Right renal cortex interstitium (tissue), 3 donors: ENCODE data around the gene CELF4. TPM values are rescaled to one million over a fixed set of nuclear protein-coding genes. Genes with fewer than 3 reads are reported as not detected.

Experiments used
- DNase-seq, 3 donors: peaks; one replicate each; pipeline ENCODE4 v3.0.0-alpha.2; 2013; ENCODE audit warnings: low read depth in 3 of 3, low spot score in 2 of 3
- polyA plus RNA-seq, 3 donors: library from polyadenylated mRNA; unstranded; fragments of 120-200 nt; gene quantifications; one replicate each; pipeline ENCODE4 v1.2.1, GENCODE V29; 2013; ENCODE audit not compliant: insufficient read length in 3 of 3

Gene CELF4
- polyA plus RNA-seq, 3 donors = 2.1 to 2.3 (median 2.2) TPM

DNA sequence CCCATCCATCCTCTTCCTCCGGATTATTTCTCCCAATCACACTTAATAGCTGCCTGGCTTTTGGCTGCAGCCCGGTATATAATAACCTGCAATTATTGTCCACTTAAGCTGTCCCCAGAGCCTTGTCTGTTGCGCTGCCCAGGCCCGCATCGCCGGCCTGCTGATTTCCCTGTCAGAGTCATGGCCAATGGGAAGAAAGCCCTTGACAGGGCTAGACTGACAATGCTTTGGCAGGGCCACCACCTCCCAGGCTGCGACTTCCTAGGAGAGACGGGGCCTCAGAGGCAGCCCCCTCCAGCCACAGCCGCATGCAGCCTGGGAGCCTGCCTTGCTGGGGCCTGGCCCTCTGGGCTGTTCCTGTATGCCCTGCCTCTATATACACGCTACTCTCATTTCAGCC is 10.0 kb upstream of the CELF4 start:
- DNase-seq = no peak

GRCh38 chr18:37574113-37574512 is 8.5 kb upstream of the CELF4 start:
- DNase-seq = no peak

DNA sequence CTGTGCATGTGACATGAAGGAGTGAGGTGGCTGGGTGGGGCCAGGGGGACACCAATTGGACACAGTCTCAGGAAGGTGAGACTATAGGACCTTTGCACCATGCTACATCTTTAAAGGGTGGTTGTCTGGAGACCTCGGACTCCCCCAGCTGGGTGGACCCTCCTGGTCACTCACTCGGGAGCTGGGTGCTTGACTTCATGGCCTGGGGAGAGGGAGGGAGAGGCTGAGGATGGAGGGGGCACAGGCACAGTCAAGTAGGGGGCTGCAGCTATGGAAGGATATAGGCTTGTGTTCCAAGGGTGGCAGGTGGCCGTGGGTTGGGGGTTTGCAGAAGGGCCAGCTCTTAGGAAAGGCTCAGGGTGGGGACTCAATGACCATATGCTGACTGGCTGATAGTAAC is 7.1 kb upstream of the CELF4 start:
- DNase-seq = no peak

DNA sequence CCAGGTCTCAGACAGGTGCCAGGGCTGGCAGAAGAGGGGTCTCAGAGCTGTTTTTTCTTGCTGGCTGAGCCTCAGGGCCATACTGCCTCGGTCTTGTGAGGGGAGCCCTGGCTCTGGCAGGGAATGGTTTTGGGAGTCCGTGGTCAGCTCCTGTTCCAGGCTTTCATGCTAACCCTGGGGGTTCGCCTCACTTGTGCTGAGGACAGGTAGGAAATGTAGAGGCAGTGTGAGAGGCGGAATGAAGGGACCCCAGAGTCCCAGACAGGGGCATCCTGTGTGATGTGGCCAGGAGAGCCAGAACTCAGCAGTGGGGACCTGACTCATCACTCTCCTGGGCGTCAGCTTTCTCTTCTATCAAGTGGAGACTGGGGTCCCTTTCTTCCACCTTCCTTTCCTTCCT is 5.7 kb upstream of the CELF4 start:
- DNase-seq = no peak

GRCh38 chr18:37570336-37570930 is 4.8 kb upstream of the CELF4 start:
- no peak for DNase-seq

DNA sequence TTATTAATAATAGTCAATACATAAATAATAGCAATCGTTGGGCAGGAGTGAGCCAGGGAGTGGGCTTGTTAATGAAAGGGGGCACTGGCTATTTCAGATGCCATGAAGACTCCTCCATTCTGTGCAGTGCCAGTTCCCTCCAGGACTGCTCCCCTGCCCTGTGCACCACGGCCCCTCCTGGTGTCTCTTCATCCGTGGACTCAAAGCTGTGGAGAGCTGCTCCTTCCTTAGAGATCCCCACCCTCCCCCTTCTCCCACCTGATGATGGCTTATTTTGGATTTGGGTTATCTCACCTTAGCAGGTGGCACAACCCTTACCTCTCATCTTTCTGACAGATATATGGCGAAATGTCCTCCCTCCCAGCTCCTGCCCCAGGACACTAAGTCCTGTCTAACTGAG is 3.1 kb upstream of the CELF4 start:
- DNase-seq = no peak

GRCh38 chr18:37567994-37568359 is 2.4 kb upstream of the CELF4 start:
- DNase-seq = no peak

- DNase-seq = no peak
Observed at GRCh38 chr18:37567061-37567993, 1.7 kb upstream of the CELF4 start.

DNA sequence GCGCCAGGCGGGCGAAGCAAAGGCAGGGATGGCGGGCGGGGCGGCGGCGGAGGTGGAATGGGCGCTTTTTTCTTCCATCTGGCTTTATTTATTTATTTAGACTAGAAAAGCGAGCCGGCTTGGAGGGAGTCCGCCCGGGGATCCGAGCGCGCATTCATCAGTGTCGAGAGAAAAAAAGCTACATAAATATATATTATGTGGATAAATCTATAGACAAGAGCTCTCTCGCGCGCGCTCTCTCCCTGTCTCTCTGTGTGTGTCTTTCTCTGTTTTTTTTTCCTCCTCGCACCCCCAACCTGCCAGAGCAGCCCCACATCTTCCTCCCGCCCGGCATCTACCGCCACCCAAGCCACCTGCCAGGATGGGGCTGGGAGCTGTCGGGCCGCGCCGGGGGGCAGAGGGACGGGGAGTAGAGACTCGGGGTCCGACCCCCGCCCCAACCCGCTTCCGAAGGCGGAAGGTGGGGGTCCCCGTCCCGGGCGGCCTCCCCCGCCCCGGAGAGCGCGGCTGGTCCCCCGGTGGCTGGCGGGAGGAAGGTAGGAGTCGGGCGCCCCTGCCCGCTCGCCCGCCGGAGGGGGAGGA is 972 bp upstream of the CELF4 start:
- DNase-seq = peak in 1 of 3 donors; percentile 23

DNA sequence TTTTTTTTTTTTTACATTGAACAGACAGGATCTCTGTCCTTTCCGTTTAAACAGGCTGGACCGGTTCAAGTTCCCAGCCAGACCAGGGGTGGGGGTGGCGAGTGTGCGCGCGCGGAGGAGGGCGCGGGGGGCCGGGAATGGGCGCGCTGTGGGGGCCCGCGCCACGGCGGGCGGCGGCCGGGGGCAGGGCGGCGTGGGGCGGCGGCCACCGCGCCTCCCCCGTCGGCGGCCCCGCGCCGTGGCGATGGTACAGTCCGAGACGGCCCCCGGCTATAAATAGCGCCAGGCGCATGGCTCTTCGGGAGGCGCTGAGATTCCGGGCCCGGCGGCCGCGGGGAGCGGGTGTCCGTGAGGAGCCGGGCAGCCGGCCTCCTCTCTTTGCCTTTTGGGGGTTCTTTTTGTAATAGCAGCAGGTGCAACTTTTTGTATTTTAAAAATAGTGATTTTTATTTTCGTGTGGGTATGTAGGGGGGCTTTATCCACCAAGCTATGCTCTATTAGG is 430 bp upstream of the CELF4 start:
- DNase-seq = peak in 1 of 3 donors; percentile 45

DNA sequence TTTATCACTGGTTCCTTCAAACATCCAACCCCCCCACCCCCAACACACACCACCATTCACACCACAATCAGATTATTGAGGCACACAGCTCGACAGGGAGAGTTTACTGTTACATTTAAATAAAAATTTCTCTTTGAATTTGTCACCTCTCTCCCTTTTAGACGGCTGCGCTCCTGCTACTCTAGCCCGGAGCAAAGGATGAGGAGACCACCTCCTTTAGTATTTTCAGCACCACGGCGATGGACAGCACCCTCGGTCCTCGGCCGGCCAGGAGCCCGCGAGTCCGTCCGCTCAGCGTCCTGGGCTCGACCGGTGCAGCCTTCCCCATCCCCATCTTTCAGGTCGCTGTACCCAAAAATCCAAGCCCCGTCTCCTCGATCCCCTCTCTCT is 892 bp downstream of the CELF4 start:
- peak; percentile 67 to 82 (median 71) for DNase-seq

DNA sequence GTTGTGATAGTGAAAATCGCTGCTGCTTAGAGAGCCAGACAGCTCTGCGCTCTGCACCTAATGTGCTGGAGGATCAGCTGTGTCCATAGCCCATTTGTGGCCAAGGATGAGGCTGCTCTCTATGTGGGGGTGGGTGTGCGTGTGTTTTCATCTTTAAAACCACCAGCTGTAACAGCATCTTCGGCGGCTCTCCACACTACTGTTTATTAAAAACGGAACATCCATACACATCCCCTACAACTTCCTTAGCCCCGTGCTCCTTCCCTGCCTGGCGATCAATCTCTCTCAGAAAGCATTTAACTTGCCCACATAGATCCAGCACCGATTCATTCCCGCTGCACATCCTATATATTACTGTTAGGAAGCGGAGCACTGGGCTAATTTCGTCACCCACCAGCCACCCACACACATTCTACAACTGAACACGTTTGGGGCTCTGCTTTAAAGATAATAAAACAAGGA is 1.6 kb downstream of the CELF4 start:
- no peak for DNase-seq

GRCh38 chr18:37561986-37562385 is 3.6 kb downstream of the CELF4 start:
- no peak for DNase-seq

- no peak for DNase-seq
Observed at GRCh38 chr18:37560003-37560402, 5.6 kb downstream of the CELF4 start.

DNA sequence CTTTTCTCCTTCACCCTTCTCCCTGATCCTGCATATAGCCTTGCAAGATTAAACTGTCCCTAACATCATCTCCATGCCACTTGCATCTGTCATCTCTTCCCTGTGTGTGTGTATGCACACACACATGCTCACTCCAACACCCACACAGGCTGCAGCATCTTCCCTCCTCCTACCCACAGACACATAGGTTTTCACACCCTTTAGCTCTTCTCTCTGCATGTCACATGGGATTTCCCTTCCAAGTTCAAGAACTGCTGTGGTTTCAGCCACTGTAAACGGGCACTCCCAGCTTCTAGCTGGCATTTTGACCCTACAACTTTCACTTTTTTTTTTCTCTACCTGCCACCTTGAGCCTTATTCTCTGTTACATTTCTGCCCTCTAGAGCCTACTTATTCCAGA is 6.4 kb downstream of the CELF4 start:
- DNase-seq = no peak

DNA sequence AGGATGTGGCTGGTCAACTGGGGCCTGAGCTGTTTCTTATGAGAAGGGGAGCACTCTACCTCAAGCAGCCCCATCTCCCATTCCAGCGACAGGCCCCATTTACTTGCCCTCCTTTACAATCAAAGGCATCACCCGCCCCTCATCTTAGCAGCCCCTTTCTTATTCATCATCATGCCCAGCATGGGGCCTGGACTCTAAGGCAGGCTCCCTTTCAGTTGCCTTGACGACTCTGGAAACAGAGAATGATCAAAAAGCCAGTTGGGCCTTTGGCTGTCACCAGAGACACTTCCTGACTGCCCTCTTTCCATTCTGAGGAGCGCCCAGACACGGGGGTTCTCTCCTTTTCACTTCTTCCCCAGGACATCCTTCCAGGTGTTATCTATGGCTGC is 11.2 kb downstream of the CELF4 start:
- no peak for DNase-seq

DNA sequence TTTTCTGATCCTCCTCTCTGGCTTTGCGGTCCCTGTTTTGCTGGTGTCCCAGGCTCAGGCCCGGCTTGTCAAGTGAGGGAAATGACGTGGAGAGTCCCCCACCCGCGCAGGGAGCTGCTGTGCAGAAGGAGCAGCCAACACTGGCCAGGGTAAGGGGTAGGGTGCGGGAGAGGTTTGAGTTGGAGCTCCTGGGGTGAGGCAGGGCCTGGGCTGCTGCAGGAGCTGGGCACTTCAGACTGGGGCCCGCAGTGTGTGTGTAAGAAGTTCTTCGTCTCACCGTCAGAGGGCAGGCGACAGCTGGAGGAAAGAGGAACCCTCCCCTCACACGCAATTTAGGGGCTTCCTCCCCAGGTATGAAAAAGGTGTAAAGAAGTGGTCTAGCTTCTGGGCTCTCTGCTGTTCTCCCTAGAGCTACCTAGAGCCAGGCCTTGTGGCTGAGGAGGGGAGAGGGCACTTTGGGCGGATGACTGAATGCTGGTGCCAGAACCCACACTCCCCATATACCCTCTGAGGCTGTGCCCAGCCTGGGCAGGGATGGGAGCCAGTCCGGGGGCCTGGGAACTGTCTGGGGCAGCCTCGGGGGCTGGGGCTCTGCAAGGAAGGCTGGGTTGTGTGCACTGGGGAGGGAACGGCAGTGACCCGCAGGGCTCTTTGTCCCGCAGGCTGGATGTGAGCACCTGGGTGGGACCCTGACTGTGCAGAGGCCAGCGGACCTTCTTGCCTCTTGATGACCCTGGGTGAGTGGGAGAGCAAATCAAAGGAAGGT is 11.8 kb downstream of the CELF4 start:
- DNase-seq = no peak

DNA sequence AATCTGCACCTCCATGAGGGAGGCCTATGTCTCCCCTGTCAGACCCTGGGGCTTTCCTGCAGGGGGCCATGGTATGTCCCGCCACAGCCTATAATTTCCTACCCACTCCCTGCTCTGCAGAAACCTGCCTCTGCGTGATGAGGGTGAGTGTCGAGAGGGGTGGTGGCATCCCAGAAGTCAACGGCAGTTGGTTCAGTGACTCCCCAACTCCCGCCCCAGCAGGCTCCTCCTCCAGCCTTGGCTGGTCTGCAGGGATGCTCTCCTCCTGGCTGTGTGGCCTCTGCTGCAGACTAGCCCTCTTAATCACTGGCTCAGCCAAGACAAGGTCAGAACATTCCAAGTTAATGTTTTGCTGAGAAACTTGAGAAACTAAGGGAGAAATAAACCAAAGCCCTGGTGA is 13.3 kb downstream of the CELF4 start:
- no peak for DNase-seq

DNA sequence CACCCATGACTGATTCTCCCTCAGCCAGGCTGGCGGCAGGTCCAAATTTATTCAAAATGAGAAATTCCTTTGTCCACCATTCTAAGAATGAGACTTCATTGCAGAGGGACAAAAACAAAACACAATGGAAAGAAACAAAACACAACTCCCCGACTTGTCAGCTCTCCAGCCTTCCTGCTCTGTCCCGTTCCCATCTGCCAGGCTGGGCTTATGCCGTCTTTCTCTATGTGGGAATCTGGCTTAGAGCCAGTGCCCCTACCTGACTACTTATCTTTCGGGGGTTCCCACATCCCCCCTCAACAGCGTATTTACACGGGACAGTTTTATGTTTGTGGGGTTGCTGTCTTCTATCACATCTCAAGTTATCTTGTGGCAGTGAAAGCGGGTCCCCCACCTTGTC is 13.8 kb downstream of the CELF4 start:
- no peak for DNase-seq

- DNase-seq = no peak
Observed at GRCh38 chr18:37551249-37551648, 14.3 kb downstream of the CELF4 start.
